Smooth muscle cell (in vitro differentiated cells): ENCODE data around the gene MED6. TPM values are rescaled to one million over a fixed set of nuclear protein-coding genes. Genes with fewer than 3 reads are reported as not detected.

Source experiments
- DNase-seq: peaks from one replicate; lab custom pipeline; 2025; ENCODE audit not compliant: unreplicated experiment; lab: John Stamatoyannopoulos, UW
- H2AFZ ChIP-seq: fragments of 200-600 bp; sonication (generic); 2 replicates; pipeline ENCODE4 v1.6.0; 2016; ENCODE audit warnings: antibody characterized with exemption, low read depth, mild to moderate bottlenecking
- H3F3A ChIP-seq: fragments of 200-600 bp; sonication (generic); 2 replicates; pipeline ENCODE4 v1.6.0; 2017; ENCODE audit warnings: antibody characterized with exemption, low read depth
- H3K27ac ChIP-seq: fragments of 200-600 bp; sonication (generic); 2 replicates; pipeline ENCODE4 v1.5.1; 2016; ENCODE audit warnings: low read depth, mild to moderate bottlenecking
- H3K27me3 ChIP-seq: fragments of 200-600 bp; sonication (generic); 2 replicates; pipeline ENCODE4 v1.6.1; 2016; ENCODE audit warnings: low read depth, mild to moderate bottlenecking
- H3K36me3 ChIP-seq: fragments of 200-600 bp; sonication (generic); 2 replicates; pipeline ENCODE4 v1.5.1; 2016; ENCODE audit warnings: low read depth
- H3K4me1 ChIP-seq: fragments of 200-600 bp; sonication (generic); 2 replicates; pipeline ENCODE4 v1.5.1; 2016; ENCODE audit warnings: low read depth
- H3K4me2 ChIP-seq: fragments of 200-600 bp; sonication (generic); 2 replicates; pipeline ENCODE4 v1.6.0; 2016; ENCODE audit warnings: mild to moderate bottlenecking
- H3K4me3 ChIP-seq: fragments of 200-600 bp; sonication (generic); 2 replicates; pipeline ENCODE4 v1.5.1; 2016; ENCODE audit warnings: mild to moderate bottlenecking
- H3K79me2 ChIP-seq: fragments of 200-600 bp; sonication (generic); 2 replicates; pipeline ENCODE4 v1.6.0; 2016; ENCODE audit warnings: low read depth, mild to moderate bottlenecking
- H3K9ac ChIP-seq: fragments of 200-600 bp; sonication (generic); 2 replicates; pipeline ENCODE4 v1.6.0; 2016; ENCODE audit warnings: low read depth
- H3K9me3 ChIP-seq: fragments of 200-600 bp; sonication (generic); replicated peaks from 2 replicates; pipeline ENCODE4 v1.5.1; 2016; ENCODE audit warnings: low read depth
- H4K20me1 ChIP-seq: fragments of 200-600 bp; sonication (generic); 2 replicates; pipeline ENCODE4 v1.6.0; 2016; ENCODE audit warnings: low read depth
- WGBS: methylation state at CpG from one replicate; pipeline ENCODE4 v1.1.7; 2016; ENCODE audit warnings: low lambda C conversion rate; 5-methylcytosine and 5-hydroxymethylcytosine counted together
- polyA plus RNA-seq: library from polyadenylated mRNA; unstranded; fragments of >200 nt; fragmentation: Nextera tagmentation; extraction: Ambion mirVana; gene quantifications from 2 replicates; pipeline ENCODE4 v1.2.1, GENCODE V29; 2016
- total RNA-seq: library from RNA; depleted of rRNA; stranded (reverse); fragments of >200 nt; gene quantifications from 2 replicates; pipeline ENCODE4 v1.2.3, GENCODE V29; 2014
- TF ChIP-seq, protein P1 (sequence below): fragments of 200-600 bp; sonication (generic); IDR thresholded peaks from 2 replicates; pipeline ENCODE4 v1.5.1; 2017; ENCODE audit warnings: borderline replicate concordance, mild to moderate bottlenecking, antibody characterized with exemption; ENCODE audit not compliant: insufficient read depth, poor library complexity, severe bottlenecking

The MED6 gene
- total and polyA plus RNA-seq, 2 experiments from 2014 or later = 45.6 to 58.2 TPM

DNA sequence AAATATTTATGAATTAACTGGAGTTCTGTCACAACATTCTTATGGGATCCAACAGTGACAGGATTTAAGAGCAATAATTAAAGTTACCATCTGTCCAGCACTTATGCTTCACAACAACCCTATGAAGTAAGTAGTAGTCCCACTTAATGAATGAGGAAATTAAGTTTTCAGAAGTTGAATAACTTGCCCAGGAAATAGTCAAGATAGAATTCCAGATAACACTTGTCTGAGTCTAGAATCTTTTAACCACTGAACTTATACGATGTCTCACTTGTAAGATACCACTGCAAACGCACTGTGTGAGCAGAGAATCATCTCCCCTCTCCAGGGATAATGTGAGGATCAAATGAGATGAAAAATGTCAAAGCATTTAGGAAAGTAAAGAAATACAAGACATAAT, 38.0 kb upstream of the MED6 start:
- H3K27me3 ChIP-seq = peaks cover 35% of the 10 kb centered on the region
- H3K4me1 ChIP-seq = peaks cover 7% of the 10 kb centered on the region
- H3K4me2 ChIP-seq = no peak overlapping the region
- no peaks in the 10 kb centered on the region for H3K9me3 ChIP-seq
- H3K79me2 ChIP-seq = no peaks in the 10 kb centered on the region
- 61% methylated on average over 2 of the region's 2 CpGs for WGBS
- no peak for DNase-seq
- H2AFZ ChIP-seq = no peak overlapping the region
- no peaks in the 10 kb centered on the region for H3F3A ChIP-seq
- TF ChIP-seq, protein P1, sequence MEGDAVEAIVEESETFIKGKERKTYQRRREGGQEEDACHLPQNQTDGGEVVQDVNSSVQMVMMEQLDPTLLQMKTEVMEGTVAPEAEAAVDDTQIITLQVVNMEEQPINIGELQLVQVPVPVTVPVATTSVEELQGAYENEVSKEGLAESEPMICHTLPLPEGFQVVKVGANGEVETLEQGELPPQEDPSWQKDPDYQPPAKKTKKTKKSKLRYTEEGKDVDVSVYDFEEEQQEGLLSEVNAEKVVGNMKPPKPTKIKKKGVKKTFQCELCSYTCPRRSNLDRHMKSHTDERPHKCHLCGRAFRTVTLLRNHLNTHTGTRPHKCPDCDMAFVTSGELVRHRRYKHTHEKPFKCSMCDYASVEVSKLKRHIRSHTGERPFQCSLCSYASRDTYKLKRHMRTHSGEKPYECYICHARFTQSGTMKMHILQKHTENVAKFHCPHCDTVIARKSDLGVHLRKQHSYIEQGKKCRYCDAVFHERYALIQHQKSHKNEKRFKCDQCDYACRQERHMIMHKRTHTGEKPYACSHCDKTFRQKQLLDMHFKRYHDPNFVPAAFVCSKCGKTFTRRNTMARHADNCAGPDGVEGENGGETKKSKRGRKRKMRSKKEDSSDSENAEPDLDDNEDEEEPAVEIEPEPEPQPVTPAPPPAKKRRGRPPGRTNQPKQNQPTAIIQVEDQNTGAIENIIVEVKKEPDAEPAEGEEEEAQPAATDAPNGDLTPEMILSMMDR = no peak
- no peaks in the 10 kb centered on the region for H4K20me1 ChIP-seq
- H3K27ac ChIP-seq = no peak overlapping the region
- H3K36me3 ChIP-seq = no peaks in the 10 kb centered on the region
- H3K4me3 ChIP-seq = no peak overlapping the region
- H3K9ac ChIP-seq = no peak overlapping the region

DNA sequence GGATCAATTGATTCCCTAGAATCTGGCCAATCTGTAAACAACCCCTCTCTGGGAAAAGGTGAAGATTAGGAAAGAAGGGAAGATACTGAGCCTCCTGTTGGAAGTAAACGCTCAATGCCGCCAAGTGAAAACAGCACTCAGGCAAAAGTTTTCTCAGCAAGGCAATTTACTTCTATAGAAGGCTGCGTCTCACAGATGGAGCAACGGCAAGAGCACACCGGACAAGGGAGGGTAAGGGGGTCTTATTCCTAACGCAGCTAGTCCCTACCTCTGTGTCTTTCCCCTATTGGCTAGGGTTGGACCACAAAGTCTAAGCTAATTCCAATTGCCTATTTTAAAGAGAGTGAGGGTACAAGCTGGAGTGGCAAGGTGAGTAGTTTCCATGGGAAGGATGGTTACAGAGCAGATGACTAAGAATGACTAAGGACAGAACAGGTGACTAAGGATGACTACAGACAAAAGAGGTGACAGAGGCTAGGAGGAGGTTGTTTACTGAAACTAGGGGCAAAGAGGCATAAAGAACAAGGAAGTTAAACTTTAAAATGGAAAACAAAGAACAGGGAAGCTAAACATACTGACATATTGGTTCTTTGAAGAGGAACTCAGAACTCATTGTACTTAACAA, 35.6 kb upstream of the MED6 start:
- Histone ChIP-seq H3K4me3 (no peak overlapping the region), H3K4me2 (no peak overlapping the region), H3K9ac (peak overlapping the region; percentile 69), H3K27me3 (peaks cover 20% of the 10 kb centered on the region), H2AFZ (no peak overlapping the region), H4K20me1 (no peaks in the 10 kb centered on the region), H3K36me3 (no peaks in the 10 kb centered on the region), H3K9me3 (no peaks in the 10 kb centered on the region), H3F3A (no peaks in the 10 kb centered on the region), H3K27ac (peak overlapping the region; percentile 83), H3K79me2 (no peaks in the 10 kb centered on the region), H3K4me1 (no peaks in the 10 kb centered on the region)
- TF ChIP-seq, protein P1 = no peak
- no peak for DNase-seq
- 89% methylated on average over 6 of the region's 6 CpGs for WGBS

DNA sequence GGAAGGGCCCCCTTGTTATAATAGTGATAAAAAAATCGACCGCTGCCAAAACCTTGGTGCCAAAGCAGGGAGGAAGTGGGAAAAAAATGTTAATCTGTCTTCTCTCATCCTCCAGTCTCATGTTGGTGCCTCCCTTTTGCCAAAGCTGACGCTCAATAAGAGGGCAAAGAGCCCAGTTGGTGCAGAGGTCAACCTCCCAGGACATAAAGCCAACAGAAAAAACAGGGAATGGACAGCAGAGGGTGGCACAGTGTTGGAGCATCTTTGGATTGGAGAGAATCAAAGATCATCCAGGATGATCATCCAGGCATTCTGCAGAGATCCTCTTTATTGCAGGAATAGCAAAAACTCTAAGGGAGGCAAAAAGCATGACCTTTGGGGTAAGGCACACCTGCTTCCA, 31.5 kb upstream of the MED6 start:
- Histone ChIP-seq H3F3A (no peaks in the 10 kb centered on the region), H3K36me3 (no peaks in the 10 kb centered on the region), H3K79me2 (no peaks in the 10 kb centered on the region), H3K4me1 (no peaks in the 10 kb centered on the region), H4K20me1 (no peaks in the 10 kb centered on the region), H3K27me3 (no peaks in the 10 kb centered on the region), H3K9me3 (no peaks in the 10 kb centered on the region), H3K9ac (no peak overlapping the region), H2AFZ (no peak overlapping the region), H3K27ac (no peak overlapping the region), H3K4me2 (no peak overlapping the region), H3K4me3 (no peak overlapping the region)
- TF ChIP-seq, protein P1 = no peak
- no peak for DNase-seq
- WGBS = 90% methylated on average over 3 of the region's 3 CpGs

DNA sequence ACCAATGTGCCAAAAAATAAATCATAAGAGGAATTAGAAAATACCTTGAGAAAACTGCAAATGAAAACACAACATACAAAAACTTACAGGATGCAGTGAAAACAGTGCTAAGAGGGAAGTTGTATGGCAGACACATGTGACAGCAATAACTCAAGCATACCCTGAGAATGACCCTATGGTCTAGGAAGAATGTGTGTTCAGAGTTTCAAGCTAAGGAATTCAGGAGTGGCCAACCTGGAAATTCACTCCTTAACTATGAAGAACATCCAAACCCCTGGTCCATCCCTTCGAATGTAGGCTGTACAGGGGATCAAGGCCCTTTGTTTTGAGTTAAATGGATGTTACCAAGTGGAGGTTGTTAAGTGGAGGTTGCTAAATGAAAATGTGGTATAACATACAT, 24.5 kb upstream of the MED6 start:
- no peaks in the 10 kb centered on the region for H3F3A ChIP-seq
- no peak overlapping the region for H3K27ac ChIP-seq
- no peak for DNase-seq
- no peak overlapping the region for H3K9ac ChIP-seq
- WGBS = 80% methylated on average over 1 of the region's 1 CpG
- no peaks in the 10 kb centered on the region for H3K79me2 ChIP-seq
- no peak overlapping the region for H2AFZ ChIP-seq
- H3K4me3 ChIP-seq = no peak overlapping the region
- no peak overlapping the region for H3K4me2 ChIP-seq
- no peaks in the 10 kb centered on the region for H3K27me3 ChIP-seq
- no peaks in the 10 kb centered on the region for H3K36me3 ChIP-seq
- no peaks in the 10 kb centered on the region for H4K20me1 ChIP-seq
- H3K4me1 ChIP-seq = no peaks in the 10 kb centered on the region
- TF ChIP-seq, protein P1 = no peak
- no peaks in the 10 kb centered on the region for H3K9me3 ChIP-seq
